Stimulated activated CD4-positive, alpha-beta T cell treated with anti-CD3 and anti-CD28 coated beads, Interleukin-4, amount 100 ng/mL, for 48 hours (primary cell): ENCODE data around the gene HNF4A.
"Not testable (repeated sequence)": the region's sequence is repeated elsewhere in the genome, so short reads cannot be mapped to it uniquely, and the experiment has no call there.

Experiments
- DNase-seq, 2 donors: peaks; one replicate each; pipeline ENCODE4 v3.0.0-alpha.2; 2020; ENCODE audit warnings: low read depth in 2 of 2

The HNF4A gene

DNA sequence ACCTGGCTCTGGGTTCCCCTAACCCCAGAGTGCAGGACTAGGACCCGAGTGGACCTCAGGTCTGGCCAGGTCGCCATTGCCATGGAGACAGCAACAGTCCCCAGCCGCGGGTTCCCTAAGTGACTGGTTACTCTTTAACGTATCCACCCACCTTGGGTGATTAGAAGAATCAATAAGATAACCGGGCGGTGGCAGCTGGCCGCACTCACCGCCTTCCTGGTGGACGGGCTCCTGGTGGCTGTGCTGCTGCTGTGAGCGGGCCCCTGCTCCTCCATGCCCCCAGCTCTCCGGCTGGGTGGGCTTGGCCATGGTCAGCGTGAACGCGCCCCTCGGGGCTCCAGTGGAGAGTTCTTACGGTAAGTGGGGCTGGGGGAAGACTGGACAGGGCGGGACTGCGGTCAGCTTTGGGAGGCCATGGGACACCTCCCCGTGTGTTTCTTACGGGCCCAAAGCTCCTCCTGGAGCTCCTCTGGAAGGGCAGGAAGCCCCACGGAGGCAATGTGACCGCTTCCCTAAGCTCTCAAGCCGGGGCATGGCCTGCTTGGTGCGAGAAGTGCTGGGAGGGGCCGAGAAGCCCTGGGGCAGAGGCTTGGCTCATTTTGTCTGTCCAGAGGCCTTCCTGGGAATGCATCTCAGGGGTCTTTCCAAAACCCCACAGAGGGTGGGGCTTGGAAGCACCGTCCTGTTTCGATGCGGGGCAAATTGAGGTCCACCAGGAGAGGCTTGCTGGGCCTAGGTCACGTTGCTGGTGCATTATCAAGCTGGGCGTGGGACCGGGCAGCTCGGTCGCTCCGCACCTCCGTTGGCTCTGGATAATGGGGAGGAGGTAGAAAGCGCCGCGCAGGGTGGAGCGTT lies at the start of gene HNF4A:
HNF4A (plus strand) TSS at position 202 of the 855 bp plus-strand sequence; CDS start at position 308, 106 bp downstream.
- no peak for DNase-seq

DNA sequence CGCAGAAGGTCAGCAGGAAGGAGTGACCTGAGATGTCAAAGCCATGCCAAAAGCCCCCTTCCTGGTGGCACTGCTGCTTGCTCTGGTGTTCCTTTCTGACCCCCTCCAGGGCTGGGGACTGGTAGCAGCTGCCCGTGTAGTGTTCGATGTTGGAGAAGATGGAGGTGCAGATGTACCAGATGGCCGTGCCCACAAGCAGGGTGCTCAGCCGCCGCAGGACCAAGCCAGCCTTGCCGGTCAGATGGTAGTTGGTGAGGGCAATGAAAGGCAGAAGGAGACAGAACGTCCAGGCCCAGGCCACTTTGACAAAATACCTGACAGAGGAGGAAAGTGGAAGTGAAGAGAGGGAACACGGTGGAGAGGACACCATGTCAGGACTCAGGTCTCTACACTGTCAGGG lies 48.6 kb upstream of the HNF4A start:
- no peak for DNase-seq

DNA sequence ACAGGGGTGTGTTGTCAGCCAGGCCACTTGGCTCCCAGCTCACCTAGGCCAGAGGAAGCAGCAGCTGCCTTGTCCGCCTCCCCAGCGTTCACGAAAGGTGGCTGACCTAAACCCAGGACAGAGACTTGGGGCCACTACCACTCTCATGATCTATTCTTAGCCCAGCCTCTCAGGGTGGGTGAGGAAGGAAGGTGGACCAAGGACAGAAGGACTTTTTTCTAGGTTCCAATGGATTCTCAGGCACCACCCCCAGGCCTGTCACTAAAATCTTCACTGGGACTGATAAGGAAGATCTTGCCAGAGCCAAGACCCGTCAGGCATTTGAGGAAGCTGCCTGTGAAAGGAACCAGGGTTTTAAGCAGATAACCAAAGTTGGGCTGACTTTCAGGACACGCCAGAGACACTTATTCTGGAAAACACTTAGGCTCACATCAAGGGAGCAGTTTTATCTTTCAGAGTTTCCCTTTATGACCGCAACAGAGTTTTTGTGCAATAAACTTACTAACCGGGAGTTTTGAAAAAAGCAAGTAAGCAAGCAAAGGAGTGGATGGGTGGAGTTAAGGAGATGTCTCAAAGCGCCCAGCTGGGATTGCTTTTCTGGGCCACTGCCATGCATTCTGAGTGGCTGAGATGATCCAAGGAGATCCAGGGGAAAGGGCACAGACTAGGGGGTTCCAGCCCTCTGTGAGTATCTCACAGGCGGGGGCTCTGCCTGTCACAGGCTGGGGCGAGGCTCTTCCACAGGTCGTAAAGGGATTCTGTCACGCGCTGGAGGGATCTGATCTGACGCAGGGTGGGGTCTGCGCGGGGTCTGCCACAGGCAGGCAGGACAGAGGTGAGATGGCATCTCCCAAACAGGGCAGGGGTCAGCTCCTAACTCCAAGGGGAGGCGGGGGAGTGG lies 45.5 kb upstream of the HNF4A start:
- DNase-seq, result no peak

DNA sequence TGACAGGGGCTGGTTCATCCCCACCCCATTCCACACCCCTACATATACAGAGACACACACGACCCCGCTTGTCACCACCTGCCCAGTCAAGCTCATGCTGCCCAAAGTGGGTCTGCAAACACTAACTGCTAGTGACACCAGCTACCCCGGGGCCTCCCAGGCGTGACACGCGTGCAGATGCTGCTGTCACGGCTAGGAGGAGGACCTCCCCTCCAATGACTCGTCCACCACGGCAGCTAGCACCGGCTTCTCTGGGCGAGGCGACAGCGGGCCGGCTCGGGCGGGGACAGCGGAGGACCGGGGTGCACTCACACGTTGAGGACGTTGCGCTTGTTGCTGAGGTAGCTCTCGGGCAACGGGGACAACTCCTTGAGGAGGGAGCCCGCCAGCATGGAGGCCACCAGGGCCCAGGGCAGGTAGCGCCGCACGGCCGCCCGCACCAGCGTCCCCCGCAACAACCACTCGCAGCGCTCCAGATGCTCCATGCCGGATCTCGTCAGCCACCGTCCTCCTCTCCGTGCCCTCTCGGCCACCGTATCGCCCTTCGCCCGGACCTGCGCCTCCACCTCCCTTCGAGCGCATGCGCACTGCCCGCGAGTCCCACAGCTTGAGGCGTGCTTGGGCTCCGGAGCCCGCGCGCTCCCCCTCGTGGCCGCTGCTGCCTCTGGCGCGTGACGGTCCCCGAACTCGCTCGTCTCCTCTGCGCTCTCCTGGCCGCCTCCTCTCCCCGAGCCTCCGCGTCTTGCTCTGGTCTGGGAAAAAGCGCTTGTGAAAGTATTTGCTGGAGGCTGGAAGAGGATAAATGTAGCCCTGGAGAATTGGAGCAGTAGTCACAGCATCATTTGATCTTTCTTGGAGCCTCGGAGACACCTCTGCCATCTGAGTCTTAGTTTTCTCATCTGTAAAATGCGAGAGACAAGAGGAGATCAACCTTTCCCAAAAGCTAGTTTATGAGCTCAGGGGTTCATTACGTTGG lies 44.5 kb upstream of the HNF4A start, which contains the start of gene FITM2:
FITM2 (minus strand) TSS at position 539 of the 976 bp plus-strand sequence; CDS start at position 485, 54 bp downstream.
- peak; percentile 99 for DNase-seq

DNA sequence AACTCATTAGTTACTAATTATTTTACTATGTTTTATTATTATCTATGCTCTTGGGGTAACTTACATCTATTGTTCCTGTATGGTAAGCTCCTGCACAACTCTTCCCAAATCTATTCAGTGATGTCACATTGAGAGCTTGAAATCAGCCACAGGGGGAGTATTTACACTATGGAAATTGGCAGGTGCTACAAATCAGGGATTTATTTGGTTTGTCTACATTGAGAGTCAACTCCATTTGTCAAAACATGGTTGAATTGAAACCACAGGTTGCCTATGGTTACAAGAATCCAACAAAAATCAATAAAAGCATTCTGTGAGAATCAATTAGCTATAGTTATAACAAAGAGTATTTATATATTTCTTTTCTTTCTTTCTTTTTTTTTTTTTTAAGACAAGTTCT lies 40.6 kb upstream of the HNF4A start:
- DNase-seq, result no peak

DNA sequence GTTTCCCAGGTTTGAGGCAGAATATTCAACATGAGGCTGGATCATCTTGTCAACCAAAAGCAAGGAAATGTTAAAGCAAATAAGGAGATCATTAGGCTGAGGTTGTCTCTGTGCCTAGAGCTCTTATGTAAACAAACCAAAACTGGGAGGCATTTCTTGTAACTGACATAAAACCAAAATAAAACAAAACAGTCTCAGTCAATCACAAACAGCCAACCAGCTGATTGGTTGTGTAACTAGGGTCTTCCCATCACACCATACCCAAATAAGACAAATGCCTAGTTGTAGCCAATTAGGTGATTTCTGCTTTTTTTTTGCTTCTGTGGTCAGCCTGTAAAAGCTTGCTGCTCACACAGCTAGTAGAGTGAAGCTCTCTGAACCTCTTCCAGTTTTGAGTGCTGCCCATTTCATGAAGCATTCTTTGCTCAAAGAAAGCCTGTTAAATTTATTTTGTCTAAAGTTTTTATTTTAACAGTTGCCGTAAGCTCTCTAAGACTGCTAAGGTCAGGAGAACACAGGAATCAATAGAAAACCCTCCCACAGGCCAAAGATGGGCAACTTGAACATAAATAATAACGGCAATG lies 35.6 kb upstream of the HNF4A start:
- DNase-seq, result no peak

DNA sequence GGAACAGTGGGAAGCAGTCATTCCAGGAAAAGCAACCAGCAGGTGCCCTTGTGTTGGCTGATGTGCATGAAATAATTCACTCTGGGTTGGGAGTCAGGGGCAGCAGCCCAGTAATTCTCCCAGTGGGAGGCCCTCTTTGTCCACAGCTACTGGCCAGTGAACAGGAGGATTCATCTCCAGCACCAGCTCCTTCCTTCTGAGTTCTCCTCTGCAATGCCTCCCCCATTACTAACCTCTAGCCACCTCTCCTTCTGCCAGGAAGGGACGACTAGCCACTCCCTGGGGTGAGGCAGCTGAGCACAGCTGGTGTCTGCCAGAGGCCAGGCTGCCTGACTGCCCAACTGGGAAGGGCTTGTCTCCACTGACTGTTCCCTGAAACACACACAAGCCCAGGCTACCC lies 31.2 kb upstream of the HNF4A start:
- DNase-seq, result no peak

DNA sequence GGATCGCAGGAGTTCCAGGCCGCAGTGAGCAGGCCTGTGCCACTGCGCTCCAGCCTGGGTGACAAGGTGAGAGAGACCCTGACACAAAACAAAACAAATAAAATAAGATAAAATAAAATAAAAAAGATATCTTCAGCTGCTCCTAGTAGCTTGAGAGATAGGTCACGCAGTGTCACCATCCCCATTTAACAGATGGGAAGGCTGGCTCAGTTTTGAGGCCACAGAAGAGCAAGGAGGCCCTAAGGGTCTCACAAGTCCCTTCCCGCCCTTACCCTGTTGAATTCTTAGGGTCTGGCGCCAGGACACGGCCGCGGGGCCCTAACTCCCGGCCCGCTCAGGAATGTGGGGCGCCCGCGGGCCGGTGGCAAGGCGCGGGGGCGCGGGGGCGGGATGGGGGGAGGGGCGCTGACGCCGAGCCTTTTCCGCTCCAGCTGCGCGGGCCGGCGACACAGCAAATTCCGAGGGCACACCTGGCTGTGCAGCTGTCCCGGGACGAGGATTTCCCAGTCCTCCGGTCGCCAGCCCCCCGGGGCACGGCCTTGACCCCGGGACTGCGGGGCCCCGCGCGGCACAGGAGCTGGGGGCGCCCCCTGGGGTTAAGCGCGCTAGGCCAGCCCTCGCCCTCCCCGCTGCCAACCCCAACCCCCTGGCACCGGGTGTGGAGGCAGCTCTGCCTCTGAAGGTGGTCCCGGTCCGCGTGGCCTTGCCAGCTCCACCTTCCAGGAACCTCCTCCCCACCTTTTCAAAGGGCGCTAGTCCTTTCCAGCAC lies 28.9 kb upstream of the HNF4A start:
- DNase-seq, result no peak

DNA sequence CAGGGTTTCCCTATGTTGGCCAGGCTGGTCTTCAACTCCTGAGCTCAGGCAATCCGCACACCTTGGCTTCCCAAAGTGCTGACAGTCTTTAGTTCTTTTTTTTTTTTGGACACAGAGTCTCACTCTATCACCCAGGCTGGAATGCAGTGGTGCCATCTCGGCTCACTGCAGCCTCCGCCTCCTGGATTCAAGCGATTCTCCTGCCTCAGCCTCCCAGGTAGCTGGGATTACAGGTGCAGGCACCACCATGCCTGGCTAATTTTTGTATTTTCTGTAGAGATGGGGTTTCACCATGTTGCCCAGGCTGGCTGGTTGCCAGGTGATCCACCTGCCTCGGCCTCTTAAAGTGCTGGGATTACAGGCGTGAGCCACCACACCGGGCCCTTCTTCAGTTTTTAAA lies 27.8 kb upstream of the HNF4A start:
- not testable (repeated sequence) for DNase-seq

DNA sequence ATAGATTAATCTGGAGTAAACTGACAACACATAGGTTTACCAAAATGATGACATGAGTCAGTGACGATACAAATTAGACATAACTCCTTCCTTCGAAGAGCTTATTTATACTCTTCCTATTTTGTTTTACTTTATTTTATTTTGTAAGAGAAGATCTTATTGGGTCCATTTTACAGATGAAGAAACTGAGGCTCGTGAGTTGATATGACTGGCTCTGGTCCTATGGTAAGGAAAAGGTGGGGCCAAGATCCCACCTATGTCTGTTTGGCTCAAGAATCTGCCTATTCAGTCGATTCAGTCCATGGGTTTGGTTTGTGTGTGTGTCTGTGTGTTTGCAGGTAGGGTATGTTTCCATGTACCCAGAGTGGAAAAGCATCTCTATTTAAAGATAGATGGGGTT lies 27.1 kb upstream of the HNF4A start:
- DNase-seq, result no peak

DNA sequence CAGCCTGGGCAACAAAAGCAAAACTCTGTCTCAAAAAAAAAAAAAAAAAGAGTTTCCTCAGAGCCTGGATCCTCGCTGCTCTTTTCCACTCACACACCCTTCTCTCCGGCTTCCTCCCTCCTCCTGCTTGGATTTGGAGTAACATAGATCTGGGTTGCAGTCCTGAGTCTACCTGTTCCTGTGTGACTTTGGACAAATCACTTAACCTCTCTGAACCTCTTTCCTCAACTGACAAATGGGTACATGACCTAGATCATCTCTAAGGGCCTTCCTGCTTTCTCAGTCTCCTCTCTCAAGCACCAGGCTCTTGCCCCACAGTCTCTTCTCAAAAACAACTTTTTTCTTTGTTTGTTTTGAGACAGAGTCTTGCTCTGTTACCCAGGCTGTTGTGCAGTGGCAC lies 24.3 kb upstream of the HNF4A start:
- DNase-seq, result no peak

DNA sequence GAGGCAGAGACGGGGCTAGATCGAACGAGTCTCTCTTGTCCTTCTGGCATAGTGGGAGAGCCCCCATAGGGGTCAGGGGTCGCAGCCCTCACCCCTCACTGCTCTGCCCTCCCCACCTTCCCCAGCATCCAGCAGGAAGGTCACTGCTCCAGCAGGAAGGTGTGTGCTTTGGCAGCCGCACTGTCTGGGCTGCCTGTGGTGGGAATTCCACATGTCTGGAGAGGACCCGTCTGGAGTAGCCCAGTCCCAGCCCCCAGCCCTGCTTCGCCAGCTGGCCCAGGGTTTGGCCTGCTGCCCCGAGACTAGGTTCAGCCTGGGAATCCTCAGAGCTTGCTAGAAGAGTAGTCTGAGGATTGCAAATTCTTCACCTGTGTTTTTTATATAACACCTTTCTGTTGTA lies 21.2 kb upstream of the HNF4A start:
- no peak for DNase-seq

DNA sequence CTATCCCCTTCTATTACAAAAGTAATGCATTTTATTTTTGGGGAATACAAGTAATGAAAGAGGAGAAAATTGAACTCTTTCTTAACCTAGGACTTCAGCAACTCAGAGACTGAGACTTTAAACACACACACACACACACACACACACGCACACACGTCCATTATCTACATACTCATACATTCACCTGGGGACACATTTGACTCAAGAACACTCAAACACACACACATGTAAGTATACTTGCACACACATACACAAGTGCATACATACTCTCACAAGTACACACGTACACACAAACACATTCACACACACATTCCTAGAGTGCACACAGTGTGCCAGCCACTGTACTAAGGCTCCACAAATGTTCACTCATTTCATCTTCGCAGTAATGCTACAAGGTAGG lies 20.8 kb upstream of the HNF4A start:
- no peak for DNase-seq

DNA sequence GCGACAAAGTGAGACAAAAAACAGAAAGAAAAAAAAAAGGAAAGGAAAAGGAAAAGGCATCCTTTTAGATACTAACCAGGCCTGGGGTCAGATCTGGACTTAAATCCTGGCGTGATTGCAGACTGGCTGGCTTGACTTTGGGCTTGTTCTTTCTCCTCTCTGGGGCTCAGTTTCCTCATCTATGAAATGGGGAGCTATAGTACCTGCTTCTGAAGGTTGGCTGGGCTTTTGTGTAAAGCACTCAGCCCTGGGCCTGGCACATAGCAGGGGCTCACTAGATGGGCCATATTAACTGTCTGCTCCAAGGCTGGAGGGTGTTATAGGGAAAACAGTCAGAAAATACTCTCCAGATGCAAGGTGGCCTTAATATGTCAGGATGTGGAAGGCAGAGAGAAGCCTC lies 19.8 kb upstream of the HNF4A start:
- no peak for DNase-seq

DNA sequence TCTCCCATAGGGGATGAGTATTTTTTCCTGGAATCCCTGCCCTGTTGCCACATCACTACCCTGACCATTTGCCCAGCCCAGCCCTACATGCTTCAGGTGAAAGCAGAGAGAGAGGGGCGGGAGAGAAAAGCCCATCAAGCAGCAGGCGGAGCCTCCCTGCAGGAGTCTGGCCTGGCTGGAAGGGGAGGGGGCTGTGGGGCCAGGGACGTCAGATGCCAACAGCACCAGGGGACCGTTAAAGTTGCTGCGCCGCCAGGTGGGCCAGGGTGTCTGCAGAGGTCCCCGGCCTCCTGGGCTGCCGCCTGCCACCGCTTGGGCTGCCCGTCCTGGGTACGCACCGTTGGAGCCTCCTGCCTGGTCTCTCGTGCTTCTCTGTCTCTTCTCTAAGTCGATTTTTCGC lies 19.4 kb upstream of the HNF4A start:
- DNase-seq, result no peak

DNA sequence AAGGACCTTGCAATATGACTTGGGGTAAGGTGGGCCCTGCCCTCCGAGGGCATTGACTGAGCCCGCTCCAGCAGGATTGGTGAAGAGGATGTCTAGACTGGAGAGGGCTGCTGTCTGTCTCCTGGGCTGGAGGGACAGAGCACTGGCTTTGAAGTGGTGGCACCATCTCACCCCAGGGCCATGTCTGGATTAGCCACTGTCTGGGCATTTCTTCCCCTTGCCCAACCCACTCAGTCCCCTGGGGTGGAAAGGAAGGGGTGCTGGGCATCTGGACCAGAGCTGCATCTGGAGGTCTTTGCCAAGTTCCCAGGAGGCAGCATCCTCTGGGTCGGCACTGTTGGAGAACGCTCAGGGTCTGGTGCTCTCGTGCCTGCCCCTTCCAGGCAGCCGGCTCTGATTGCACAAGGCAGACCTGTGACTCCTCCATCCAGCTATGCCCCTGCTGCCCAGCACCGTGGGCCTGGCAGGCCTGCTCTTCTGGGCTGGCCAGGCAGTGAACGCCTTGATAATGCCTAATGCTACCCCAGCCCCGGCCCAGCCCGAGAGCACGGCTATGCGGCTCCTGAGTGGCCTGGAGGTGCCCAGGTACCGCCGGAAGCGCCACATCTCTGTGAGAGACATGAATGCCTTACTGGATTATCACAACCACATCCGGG lies 18.6 kb upstream of the HNF4A start, which contains the start of gene R3HDML:
R3HDML (plus strand) TSS at position 319 of the 656 bp plus-strand sequence; CDS start at position 434, 115 bp downstream.
- no peak for DNase-seq

DNA sequence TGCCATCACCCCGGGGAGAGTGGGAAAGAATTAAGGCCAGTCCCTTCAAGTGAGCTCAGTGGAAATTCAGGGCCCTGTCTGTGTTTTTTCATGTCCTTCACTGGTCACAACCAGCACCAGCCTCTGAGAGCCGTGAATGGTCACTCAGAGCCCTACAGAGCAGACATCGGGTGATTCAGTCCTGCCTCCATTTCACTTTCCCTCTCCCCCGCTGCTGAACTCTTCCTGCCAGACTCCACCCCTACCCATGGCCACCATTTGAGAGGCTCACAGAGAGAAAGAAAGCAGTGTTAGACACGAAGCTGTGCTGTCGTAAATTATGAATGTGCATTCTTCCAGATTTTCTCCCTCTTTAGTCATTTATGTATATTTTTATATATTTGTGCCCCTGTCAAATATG lies 13.3 kb upstream of the HNF4A start:
- no peak for DNase-seq

DNA sequence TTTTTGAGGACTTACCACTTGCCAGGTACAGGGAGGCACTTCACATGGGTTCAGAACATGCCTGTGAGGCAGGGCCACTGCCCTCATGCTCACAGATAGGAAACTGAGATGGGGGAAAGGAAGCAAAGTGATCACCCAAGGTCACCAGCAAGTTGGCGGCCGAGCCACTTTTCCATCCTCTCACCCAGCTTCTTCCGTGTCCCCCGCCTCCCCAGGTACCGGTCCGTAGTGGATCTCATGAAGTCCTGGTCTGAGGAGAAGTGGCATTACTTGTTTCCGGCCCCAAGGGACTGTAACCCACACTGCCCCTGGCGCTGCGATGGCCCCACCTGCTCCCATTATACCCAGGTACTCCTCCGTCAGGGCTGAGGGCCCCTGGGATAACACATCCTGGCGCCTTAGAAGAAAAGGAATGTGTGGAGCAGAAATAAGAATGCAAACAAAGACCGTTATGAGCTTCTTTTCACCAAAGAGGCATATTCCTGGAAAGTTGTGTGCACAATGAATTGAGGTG lies 12.3 kb upstream of the HNF4A start:
- no peak for DNase-seq

DNA sequence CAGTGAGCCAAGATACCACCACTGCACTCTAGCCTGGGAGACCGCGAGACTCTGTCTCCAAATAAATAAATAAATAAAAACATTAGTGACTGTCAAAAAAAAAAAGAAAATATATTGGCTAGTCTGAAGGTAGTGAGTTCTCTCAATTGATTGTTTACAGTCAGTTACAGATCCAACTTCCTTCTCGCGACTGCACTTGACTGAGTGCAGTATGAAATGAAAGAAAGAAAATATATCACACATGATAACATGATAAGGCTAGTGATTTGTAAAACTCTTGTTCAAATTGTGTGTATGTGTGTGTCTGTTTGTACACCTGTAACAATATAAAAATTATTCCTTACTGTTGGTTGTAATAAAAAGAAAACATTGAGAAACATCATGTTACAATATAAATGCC lies 10.8 kb upstream of the HNF4A start:
- DNase-seq, result no peak
